Measurements from ENCODE around the gene TFCP2.

The TFCP2 gene

GRCh38 chr12:51197736-51198567 lies 25.0 kb upstream of the TFCP2 start:
- no peak for FAIRE-seq

DNA sequence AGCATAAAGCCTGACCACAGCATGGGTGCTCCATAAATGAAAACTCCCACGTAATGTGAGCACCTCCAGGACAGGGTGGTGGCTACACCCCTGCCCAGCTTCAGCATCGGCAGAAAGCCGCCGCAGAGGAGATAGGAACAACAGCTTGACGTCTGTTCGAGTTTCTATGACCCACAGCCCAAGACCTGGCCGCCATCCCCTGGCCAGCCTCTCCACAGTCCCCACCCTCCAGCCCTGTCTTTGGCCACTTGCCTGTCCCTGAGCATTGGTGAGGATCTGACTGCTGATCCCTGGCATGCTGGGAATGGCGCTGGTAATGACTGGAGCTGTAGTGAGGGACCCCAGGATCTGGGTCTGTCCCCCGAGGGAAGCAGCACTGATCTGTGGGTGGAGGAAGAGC lies 23.6 kb upstream of the TFCP2 start:
- no peak for FAIRE-seq

DNA sequence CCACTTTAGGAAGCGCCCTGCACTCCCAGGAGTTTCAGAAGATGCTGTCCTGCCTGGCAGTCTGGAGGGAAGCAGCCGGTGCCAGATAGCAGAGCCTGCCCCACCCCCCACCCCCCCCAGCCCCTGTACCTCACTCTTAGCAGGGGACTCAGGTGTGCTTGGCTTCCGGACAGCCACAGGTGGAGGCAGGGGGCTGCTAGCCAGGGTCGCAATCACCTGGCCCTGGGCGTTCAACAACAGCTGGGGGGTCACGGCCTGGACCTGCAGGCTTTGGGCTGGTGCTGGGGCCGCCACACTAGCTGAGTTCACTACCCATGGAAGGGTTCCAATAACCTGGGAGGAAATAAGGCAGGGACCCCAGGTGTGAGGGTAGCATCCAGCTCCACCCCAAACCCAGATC lies 22.9 kb upstream of the TFCP2 start:
- FAIRE-seq, result no peak

DNA sequence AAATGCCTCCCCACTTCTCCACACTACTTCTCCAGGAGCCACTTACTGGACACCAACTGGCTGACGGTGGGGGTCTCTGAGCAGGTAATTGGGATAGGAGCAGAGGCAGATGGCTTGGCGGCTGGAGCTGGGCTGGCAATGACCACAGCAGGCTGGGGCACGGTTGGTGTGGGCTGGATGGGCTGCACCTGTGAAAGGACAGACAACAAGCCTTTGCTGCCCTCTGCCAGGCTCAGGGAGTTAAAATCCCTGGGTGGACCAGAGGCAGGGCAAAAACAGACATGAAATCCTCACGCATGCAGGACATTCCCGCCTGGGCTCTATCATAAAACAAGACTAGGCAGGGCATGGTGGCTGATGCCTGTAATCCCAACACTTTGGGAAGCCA lies 19.3 kb upstream of the TFCP2 start:
- no peak for FAIRE-seq

- FAIRE-seq, result no peak
Observed at GRCh38 chr12:51191516-51192283, 18.8 kb upstream of the TFCP2 start.

DNA sequence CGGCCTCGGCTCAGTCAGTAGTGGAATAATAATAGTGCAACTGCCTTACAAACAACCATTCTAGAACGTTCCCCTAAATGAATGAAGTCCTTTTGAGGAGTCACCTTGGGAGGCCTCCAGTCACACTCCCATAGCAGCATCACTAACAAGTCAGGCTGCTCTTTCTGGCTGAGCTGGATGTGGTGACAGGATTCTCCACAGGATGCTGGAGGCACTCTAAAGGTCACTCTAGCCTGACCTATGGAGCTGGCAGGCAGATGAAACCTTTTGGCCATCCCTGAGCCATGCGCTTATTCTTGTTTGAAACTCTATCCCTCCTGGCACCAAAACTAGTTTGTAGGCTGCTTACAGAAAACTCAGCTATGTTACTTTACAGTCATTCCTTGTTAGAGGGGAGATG lies 17.9 kb upstream of the TFCP2 start:
- no peak for FAIRE-seq

- no peak for FAIRE-seq
Observed at GRCh38 chr12:51189790-51190355, 16.9 kb upstream of the TFCP2 start.

- FAIRE-seq, result no peak
Observed at GRCh38 chr12:51188359-51189051, 15.6 kb upstream of the TFCP2 start.

- FAIRE-seq, result no peak
Observed at GRCh38 chr12:51187370-51187987, 14.5 kb upstream of the TFCP2 start.

GRCh38 chr12:51186465-51187085 lies 13.6 kb upstream of the TFCP2 start:
- FAIRE-seq, result no peak

DNA sequence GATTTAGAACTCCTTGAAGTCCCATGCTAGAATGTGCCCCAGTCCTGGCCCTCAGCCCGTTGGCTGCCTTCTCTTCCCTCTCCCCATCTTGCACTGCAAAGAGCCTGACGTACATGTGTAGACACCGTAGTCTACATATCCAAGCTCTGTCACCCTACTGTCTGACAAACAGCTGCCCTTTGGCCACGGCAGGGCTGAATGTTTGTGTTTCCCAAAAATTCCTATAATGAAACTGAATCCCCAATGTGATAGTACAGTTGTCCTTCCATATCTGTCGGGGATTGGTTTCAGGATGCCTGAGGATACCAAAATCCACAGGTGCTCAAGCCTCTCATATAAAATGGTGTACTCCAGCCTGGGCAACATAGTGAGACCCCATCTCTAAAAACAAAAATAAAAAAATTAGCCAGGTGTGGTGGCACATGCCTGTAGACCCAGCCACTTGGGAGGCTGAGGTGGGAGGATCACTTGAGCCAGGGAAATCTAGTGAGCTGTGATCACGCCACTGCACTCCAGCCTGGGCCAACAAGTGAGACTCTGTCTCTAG lies 12.3 kb upstream of the TFCP2 start:
- FAIRE-seq, result no peak

DNA sequence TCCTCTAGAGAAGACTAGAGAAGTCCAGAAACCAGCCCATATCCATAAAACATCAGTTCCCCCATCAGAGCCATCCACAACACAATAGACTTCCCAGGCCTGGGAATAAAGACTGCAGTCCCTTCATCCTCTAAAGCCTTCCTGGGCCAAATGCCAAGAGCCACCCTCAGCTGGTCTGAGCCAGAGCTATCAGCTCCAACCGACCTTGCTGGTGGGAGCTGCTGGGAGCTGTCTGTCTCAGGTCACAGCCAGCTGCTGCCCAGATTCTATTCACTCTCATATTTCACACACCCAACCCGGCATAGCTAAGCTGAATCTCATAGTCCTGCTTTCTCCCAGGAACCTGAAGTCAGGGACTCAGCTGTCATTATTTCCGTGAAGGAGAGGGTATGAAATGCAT lies 10.9 kb upstream of the TFCP2 start:
- FAIRE-seq, result no peak

GRCh38 chr12:51183349-51183748 lies 10.4 kb upstream of the TFCP2 start:
- FAIRE-seq, result no peak

- FAIRE-seq, result no peak
Observed at GRCh38 chr12:51181558-51181957, 8.6 kb upstream of the TFCP2 start.

GRCh38 chr12:51177897-51178296 lies 5.0 kb upstream of the TFCP2 start:
- FAIRE-seq, result no peak

DNA sequence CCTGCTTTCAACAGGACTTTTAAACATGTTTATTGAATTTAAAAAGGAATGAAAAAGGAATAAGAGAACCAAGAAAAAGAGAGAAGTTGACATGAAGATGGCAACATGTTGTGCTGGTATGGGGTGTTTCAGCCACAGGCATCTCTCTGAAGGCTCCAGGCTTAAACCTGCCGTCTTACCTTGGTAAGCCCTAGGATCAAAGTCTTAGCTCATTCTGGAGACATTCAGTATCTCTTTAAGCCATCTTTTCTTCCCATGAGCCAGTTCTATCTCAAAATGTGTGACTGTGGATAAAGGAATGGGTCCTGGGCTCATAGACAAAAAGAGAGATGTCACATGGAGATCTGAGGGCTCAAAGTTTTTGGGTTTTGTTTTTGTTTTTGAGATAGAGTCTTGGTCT lies 1.6 kb upstream of the TFCP2 start:
- FAIRE-seq, result no peak

- no peak for FAIRE-seq
Observed at GRCh38 chr12:51171884-51172514, 936 bp downstream of the TFCP2 start.

GRCh38 chr12:51163795-51164194 lies 9.1 kb downstream of the TFCP2 start:
- no peak for FAIRE-seq

DNA sequence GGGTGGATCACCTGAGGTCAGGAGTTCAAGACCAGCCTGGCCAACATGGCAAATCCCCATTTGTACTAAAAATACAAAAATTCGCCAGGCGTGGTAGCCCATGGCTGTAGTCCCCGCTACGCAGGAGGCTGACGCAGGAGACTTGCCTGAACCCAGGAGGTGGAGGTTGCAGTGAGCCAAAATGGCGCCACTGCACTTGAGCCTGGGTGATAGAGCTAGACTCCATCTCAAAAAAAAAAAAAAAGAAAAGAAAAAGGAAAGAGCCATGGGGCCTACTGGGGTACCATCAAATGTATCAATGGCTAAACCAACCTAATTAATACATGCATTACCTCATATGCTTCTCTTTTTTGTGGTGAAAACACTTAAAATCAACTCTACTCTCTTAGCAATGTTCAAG lies 10.7 kb downstream of the TFCP2 start:
- no peak for FAIRE-seq

DNA sequence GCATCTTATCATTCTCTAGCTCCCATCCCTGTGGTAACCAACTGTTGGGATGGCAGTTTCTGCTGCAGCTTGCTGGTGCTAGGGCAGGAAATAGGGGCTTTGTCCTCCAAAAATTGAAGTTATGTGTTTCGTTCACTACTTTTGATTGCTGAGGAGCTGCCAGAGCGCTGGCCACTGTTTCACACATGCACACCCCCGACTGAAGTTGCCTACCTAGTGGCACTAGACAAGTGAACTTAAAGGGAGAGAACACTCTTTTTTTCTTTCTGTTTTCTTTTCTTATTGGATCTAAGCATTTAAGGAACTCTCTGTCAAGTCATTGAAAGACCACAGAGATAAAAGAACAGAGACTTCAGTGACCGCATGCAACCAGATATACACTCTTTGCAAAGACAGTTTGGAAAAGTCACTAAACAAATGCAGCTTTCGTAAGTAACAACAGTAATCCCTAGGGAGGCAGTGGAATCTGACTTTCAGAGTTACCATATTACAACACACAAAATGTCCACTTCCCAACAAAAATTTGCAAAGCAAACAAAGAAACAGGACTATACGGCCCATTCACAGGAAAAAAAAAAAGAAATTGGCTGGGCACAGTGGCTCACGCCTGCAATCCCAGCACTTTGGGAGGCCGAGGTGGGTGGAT lies 12.0 kb downstream of the TFCP2 start:
- no peak for FAIRE-seq

GRCh38 chr12:51156245-51156765 lies 16.6 kb downstream of the TFCP2 start:
- no peak for FAIRE-seq

Data from G401.6 (cell line).